Ectodermal cell (in vitro differentiated cells): ENCODE data around the gene UBASH3A.

ENCODE experiments used
- H3K27ac ChIP-seq: 2 replicates; pipeline ENCODE4 v1.7.0; 2013; ENCODE audit warnings: mild to moderate bottlenecking, low read depth, low read length; ENCODE audit not compliant: insufficient read depth, poor library complexity, severe bottlenecking
- H3K27me3 ChIP-seq: 2 replicates; pipeline ENCODE4 v1.7.0; 2013; ENCODE audit warnings: mild to moderate bottlenecking, low read length; ENCODE audit not compliant: insufficient read depth, control insufficient read depth, poor library complexity, severe bottlenecking
- H3K36me3 ChIP-seq: one replicate; pipeline ENCODE4 v1.7.0; 2013; ENCODE audit warnings: low read length; ENCODE audit not compliant: control insufficient read depth, insufficient read depth
- H3K4me1 ChIP-seq: one replicate; pipeline ENCODE4 v1.7.0; 2013; ENCODE audit warnings: low read length; ENCODE audit not compliant: control insufficient read depth, insufficient read depth
- H3K4me3 ChIP-seq: 2 replicates; pipeline ENCODE4 v1.7.0; 2013; ENCODE audit warnings: low read depth, low read length, control low read depth; ENCODE audit not compliant: insufficient read depth
- H3K9me3 ChIP-seq: 2 replicates; pipeline ENCODE4 v1.7.0; 2013; ENCODE audit warnings: mild to moderate bottlenecking, low read length, moderate library complexity; ENCODE audit not compliant: control insufficient read depth
- WGBS, 2 experiments: methylation state at CpG; one replicate each; pipeline ENCODE4 v1.1.7; 2013; ENCODE audit warnings: missing lambda C conversion rate in 2 of 2; 5-methylcytosine and 5-hydroxymethylcytosine counted together

Gene UBASH3A

DNA sequence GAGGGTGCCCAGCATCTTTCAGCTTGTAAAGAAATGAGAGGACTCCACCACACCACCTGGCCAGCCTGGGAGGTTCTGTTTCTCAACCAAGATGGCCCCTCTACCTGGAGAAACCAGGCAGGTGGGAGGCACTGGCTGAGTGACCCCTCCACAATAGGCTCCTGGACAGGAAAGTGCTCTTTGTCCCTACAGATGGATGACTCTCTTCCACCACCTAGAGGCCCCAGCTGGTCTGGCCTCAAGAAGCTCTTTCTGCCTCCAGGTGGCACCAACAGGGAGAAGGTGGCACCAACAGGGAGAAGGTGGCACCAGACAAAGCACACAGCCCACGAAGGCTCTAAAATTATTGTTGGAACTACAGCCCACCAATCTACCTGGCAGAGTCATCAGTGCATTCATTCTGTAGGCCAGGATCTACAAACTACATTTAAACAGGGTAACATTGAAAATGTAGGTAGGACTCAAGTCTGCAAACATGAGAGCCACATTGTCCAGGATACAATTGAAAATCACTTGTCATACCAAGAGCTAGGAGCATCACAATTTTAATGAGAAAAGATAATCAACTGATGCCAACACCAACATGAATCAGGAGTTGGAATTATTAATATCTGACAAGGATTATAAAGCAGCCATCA lies 22.2 kb upstream of the UBASH3A start:
- no peak overlapping the region for H3K27ac ChIP-seq
- no peaks in the 10 kb centered on the region for H3K27me3 ChIP-seq
- H3K36me3 ChIP-seq, result no peaks in the 10 kb centered on the region
- 46 to 58% methylated on average over 1 of the region's 1 CpG for WGBS, 2 experiments
- H3K4me1 ChIP-seq, result no peaks in the 10 kb centered on the region
- no peaks in the 10 kb centered on the region for H3K9me3 ChIP-seq
- H3K4me3 ChIP-seq, result no peak overlapping the region

DNA sequence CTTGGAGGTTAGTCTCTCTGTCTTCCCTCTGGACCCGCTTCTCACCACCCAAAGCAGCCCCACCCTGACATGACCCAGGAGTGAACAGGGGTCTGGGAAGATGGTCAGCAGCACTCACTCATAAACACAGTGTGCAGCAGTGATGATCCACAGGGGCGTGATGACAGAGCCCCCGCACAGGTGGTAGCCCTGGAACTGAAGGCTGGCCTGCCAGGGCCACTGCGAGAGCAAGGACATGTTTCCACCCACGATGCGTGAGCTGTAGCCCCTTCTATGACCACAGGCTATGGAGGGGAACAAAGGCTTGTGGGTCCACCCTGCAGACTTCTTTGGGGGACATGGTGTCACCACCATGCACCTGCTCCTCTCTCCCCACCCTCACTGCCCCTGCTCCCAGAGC lies 20.8 kb upstream of the UBASH3A start:
- H3K27ac ChIP-seq, result no peak overlapping the region
- WGBS, 2 experiments, result 92 to 96% methylated on average over 6 of the region's 6 CpGs
- no peaks in the 10 kb centered on the region for H3K9me3 ChIP-seq
- no peaks in the 10 kb centered on the region for H3K4me1 ChIP-seq
- H3K27me3 ChIP-seq, result no peaks in the 10 kb centered on the region
- no peaks in the 10 kb centered on the region for H3K36me3 ChIP-seq
- no peak overlapping the region for H3K4me3 ChIP-seq

DNA sequence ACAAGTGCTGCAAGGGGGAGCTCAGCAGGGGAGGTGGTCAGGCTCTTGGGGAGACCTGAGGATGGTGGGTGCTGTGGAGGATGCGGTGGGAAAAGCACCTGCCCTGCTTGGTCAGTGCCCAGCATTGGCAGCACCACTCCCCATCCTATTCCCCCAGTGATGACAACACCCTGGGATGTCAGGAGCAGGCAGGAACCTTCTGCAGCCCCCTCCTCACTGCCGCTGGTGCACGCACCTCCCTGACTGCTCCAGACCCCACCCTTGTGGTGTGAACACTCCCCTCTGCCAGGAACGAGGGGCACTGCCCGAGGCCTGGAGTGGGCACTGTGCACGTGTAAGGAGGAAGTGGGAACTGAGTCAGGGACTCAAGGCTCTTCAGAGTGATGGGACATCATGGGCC lies 20.4 kb upstream of the UBASH3A start:
- no peaks in the 10 kb centered on the region for H3K4me1 ChIP-seq
- WGBS, 2 experiments, result 94 to 95% methylated on average over 6 of the region's 6 CpGs
- no peak overlapping the region for H3K4me3 ChIP-seq
- H3K9me3 ChIP-seq, result no peaks in the 10 kb centered on the region
- no peak overlapping the region for H3K27ac ChIP-seq
- no peaks in the 10 kb centered on the region for H3K27me3 ChIP-seq
- H3K36me3 ChIP-seq, result no peaks in the 10 kb centered on the region

DNA sequence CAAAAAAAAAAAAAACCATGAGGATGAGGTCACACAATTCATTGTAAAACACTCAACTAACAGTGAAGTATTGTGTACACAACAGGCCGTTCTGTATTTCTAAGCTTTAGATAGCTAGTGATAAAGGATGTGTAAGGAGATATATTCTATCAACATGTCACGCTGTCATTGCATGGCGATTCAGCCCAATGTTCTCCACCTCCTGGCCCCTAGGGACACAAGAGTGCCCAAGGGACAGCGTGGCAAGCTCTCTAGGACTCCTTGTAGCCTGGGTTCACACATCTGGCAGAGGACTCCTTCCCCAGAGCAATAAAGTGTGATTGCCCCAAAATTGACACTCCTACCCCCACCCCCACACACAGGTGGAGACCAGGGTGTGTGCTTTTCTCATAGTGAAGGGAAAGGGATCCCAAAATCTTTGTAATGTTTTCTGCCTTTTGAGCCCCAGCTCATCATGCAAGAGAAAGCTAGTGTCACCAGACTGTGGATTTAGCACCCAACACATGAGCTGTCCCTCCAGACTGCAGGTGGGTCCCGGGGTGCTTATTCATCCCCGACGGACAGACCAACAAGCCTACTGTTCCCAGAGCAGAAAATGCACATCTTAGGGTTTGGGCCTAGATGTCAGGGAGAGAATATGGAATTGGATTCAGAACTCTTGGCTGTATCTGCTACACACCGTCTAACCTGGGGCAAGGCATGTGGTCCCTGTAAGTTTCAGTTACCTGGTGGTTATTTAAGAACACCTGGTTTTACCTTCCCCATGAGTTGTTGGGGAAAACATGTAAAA lies 19.4 kb upstream of the UBASH3A start:
- Histone ChIP-seq H3K27ac (no peak overlapping the region), H3K27me3 (no peaks in the 10 kb centered on the region), H3K36me3 (no peaks in the 10 kb centered on the region), H3K9me3 (no peaks in the 10 kb centered on the region), H3K4me1 (no peaks in the 10 kb centered on the region), H3K4me3 (no peak overlapping the region)
- WGBS, 2 experiments, result 89 to 92% methylated on average over 8 of the region's 8 CpGs

DNA sequence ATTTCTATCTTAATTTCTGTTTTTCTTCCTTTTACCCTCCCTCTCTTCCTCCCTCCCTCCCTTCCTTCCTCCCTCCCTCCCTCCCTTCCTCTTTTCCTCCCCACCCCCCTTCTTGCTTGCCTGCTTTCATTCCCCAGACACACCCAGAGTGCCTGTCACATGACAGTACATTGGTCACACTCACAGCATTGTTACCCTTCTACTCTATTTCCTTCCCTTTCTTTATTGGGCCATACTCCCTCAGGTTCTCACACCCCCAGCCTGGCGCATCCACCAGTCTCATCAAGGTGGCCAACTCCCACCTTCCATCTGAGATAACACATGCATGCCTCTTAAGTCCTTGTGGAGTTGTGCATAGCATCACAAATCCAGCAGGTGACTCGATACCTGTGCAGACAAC lies 18.7 kb upstream of the UBASH3A start:
- no peaks in the 10 kb centered on the region for H3K36me3 ChIP-seq
- H3K27me3 ChIP-seq, result no peaks in the 10 kb centered on the region
- WGBS, 2 experiments, result 92 to 95% methylated on average over 2 of the region's 2 CpGs
- H3K9me3 ChIP-seq, result no peaks in the 10 kb centered on the region
- H3K4me3 ChIP-seq, result no peak overlapping the region
- H3K27ac ChIP-seq, result no peak overlapping the region
- peaks cover 3% of the 10 kb centered on the region for H3K4me1 ChIP-seq

DNA sequence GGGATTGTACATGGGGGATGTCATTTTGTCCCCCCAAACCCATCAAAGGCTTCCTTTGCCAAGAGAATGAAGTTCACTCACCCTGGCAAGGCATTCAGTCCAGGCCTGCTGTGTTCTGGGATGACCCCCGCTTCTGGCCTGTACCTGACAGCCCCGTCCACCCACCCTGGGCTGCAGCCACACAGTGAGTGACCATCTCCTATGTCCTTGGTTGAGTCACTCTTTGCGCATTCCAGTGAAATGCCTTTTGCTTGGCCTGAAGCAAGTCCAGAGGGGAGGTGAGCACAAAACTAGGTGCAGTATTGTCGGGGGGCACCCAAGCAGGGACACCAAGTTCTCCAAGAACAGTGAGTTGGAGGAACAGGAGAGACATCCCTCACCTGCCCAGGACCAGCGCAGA lies 18.1 kb upstream of the UBASH3A start:
- no peaks in the 10 kb centered on the region for H3K36me3 ChIP-seq
- WGBS, 2 experiments, result 93 to 96% methylated on average over 5 of the region's 5 CpGs
- no peaks in the 10 kb centered on the region for H3K27me3 ChIP-seq
- no peak overlapping the region for H3K4me3 ChIP-seq
- no peak overlapping the region for H3K27ac ChIP-seq
- no peaks in the 10 kb centered on the region for H3K9me3 ChIP-seq
- peaks cover 3% of the 10 kb centered on the region for H3K4me1 ChIP-seq

DNA sequence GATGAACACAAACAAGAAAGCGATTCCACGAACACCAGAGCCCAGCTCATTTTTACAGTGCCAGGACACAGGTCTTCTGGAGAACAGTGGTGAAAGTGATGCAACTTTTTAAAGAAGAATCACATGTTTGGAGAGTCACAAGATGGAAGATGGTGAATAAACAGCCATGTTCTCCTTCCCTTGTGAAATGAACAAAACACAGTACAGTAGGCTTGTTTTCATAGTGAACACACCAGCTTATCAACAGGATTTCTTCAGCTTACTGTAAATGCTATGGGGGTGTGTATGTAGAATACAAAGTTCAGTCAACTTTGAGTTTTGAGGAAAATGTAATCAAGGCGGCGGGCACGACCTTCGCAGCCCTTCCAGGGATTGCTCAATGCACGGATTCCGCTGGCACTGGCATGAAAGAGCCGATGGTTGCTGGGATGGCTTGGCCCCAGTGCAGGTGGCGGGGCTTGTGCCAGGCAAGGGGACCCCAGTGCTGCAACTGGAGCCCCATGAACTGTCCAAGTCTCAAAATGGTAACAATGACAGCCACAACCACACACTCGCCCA lies 17.6 kb upstream of the UBASH3A start:
- no peak overlapping the region for H3K4me3 ChIP-seq
- no peak overlapping the region for H3K27ac ChIP-seq
- peaks cover 3% of the 10 kb centered on the region for H3K4me1 ChIP-seq
- 94 to 96% methylated on average over 11 of the region's 11 CpGs for WGBS, 2 experiments
- no peaks in the 10 kb centered on the region for H3K9me3 ChIP-seq
- H3K27me3 ChIP-seq, result peaks cover 3% of the 10 kb centered on the region
- no peaks in the 10 kb centered on the region for H3K36me3 ChIP-seq

DNA sequence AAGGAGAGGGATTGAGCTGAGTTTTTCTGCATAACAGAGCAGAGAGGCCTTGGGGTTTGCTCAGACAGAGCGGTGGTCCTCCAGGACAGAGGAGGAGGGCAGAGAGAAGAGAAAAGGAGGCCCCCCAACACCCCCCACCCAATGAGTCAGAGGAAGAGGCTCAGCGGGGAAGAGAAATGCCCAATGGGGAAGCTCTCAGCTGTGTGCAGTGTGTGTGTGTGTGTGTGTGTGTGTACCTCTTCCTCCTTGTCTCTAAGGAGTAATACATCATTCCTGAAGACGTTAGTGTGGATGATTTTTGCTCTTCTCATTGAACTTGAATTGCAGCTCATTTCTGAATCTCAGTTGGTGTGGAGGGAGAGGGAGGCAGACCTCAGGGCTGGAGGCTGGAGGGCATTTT lies 16.5 kb upstream of the UBASH3A start:
- 67 to 78% methylated on average over 3 of the region's 3 CpGs for WGBS, 2 experiments
- Histone ChIP-seq H3K4me1 (peaks cover 3% of the 10 kb centered on the region), H3K27ac (no peak overlapping the region), H3K36me3 (no peaks in the 10 kb centered on the region), H3K9me3 (no peaks in the 10 kb centered on the region), H3K4me3 (no peak overlapping the region), H3K27me3 (peaks cover 7% of the 10 kb centered on the region)

DNA sequence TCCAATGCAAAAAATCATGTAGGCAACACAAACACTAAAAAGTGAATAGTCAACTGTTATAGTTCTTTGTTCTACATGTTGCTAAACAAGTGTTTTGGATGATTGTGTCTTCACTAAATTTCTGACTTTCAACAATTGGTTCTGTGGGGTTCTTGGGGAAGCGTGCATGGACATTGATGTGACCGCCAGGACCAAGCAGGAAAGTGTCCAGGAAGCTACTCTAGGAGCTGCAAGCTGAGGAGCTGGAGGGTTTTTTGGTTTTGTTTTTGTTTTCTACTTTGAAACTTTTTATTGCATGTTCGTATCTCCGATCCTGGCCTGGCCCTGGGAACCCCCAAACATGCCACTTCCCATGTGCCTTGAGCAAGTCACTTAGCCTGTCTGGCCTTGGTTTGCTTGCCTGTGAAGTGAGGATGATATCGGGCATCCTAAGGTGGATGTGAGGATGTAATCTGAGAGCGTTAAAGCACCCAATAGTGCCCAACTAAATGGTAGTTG lies 15.8 kb upstream of the UBASH3A start:
- 96% methylated on average over 6 of the region's 6 CpGs for WGBS, 2 experiments
- H3K9me3 ChIP-seq, result no peaks in the 10 kb centered on the region
- peaks cover 7% of the 10 kb centered on the region for H3K27me3 ChIP-seq
- H3K27ac ChIP-seq, result no peak overlapping the region
- H3K4me3 ChIP-seq, result no peak overlapping the region
- H3K4me1 ChIP-seq, result peaks cover 3% of the 10 kb centered on the region
- H3K36me3 ChIP-seq, result no peaks in the 10 kb centered on the region

DNA sequence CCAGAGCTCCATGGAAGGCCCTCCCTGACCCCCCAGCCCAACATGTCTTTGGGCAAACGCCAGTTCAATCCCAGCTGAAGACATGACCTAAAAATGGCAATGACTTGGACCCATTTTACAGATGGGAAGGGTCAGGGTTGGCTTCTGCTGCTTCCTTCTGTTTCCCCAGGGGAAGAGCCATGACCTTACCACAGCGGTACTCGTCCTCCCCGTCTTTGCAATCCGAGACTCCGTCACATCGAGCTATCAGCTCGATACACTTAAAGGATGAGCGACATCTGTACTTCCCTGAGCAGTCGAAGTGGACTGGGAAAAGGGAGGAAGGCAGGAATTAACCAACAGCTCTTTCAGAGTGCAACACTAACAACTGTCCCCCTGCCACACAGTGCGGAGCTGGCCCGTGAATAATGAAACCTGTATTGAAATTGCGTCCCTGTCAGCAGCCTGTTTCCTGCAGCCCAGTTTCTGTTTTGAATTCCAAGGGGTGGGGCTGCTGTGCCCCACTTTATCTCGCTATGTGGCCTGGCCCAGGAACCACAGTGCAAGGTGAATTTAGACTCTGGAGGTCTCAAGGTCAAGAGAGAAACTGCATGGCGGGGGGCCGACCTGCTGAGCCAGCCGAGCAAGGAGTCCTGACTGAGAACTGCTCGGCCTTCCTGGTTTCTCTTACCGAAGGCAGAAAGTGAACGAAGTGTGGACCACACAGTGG lies 14.8 kb upstream of the UBASH3A start:
- WGBS, 2 experiments, result 71 to 73% methylated on average over 20 of the region's 20 CpGs
- Histone ChIP-seq H3K27ac (no peak overlapping the region), H3K27me3 (peaks cover 7% of the 10 kb centered on the region)

More for the DNA sequence above, 14.8 kb upstream of the UBASH3A start:
- H3K4me1 ChIP-seq, result peaks cover 3% of the 10 kb centered on the region
- no peak overlapping the region for H3K4me3 ChIP-seq
- no peaks in the 10 kb centered on the region for H3K9me3 ChIP-seq
- H3K36me3 ChIP-seq, result no peaks in the 10 kb centered on the region
